ENCODE data around the gene GSC2.

GRCh38 chr22:19114984-19115552 is 35.0 kb downstream of the GSC2 start:
- TF ChIP-seq GATA2 (IDR thresholded peaks at IDR 0.05; ENCODE audit: low read depth, low read length) (no peak), GATA3 (IDR thresholded peaks at IDR 0.05; ENCODE audit: low read depth, low read length) (no peak)

All from SH-SY5Y (cell line).